ENCODE data around the gene SH3GLB1. TPM values are rescaled to one million over a fixed set of nuclear protein-coding genes. Genes with fewer than 3 reads are reported as not detected.

The SH3GLB1 gene
- total RNA-seq, 4 donors from 2014 or later: 58.4 to 81.7 (median 77.3) TPM

DNA sequence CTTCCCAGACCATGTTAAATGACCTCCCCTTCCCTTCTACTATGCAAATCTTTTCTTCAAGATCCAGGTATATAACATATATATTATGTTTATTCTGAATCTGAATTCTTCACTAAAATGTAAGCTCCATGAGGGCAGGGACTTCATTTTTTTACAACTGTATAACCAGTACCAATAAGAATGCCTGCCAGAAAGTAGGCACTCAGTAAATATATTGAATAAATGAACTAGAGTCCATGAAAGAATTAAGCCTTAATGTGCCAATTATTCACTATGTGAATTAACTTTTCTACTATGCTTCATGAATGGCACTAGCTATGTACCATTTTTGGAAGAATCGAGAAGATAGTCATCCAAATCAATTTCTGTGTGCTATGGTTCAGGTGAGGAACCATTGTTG lies 60.1 kb downstream of the SH3GLB1 start:
- ATAC-seq: no peak
- no peak overlapping the region for H3K4me3 ChIP-seq
- H3K27ac ChIP-seq: no peak overlapping the region
- peaks cover 0 to 9% (median 0%) of the 10 kb centered on the region in 3 donors for H3K9me3 ChIP-seq
- no peaks in the 10 kb centered on the region for H3K36me3 ChIP-seq
- TF ChIP-seq POLR2A (IDR thresholded peaks at IDR 0.05): no peak
- TF ChIP-seq CTCF (IDR thresholded peaks at IDR 0.05): no peak
- TF ChIP-seq EP300 (IDR thresholded peaks at IDR 0.05): no peak
- no peak for TF ChIP-seq POLR2AphosphoS5 (IDR thresholded peaks at IDR 0.05)
- H3K27me3 ChIP-seq: no peaks in the 10 kb centered on the region
- H3K4me1 ChIP-seq: no peaks in the 10 kb centered on the region
- WGBS, 2 donors (ENCODE audit: low coverage in 1 of 2): 87 to 100% methylated on average over 1 of the region's 1 CpG

GRCh38 chr1:86765073-86765472 lies 60.7 kb downstream of the SH3GLB1 start:
- WGBS, 2 donors (ENCODE audit: low coverage in 1 of 2): 33% methylated on average over 2 of the region's 2 CpGs; no CpG with 5 or more reads in 1 of the 2 donors
- no peak for ATAC-seq
- no peak overlapping the region for H3K27ac ChIP-seq

GRCh38 chr1:86765674-86766073 lies 61.3 kb downstream of the SH3GLB1 start:
- Histone ChIP-seq H3K4me1 (no peaks in the 10 kb centered on the region), H3K9me3 (peaks cover 0 to 9% (median 0%) of the 10 kb centered on the region in 3 donors), H3K36me3 (no peaks in the 10 kb centered on the region), H3K4me3 (no peak overlapping the region), H3K27me3 (no peaks in the 10 kb centered on the region), H3K27ac (no peak overlapping the region)
- 87 to 95% methylated on average over 2 of the region's 2 CpGs for WGBS, 2 donors (ENCODE audit: low coverage in 1 of 2)
- ATAC-seq: no peak
- TF ChIP-seq POLR2A (IDR thresholded peaks at IDR 0.05): no peak
- no peak for TF ChIP-seq EP300 (IDR thresholded peaks at IDR 0.05)
- TF ChIP-seq POLR2AphosphoS5 (IDR thresholded peaks at IDR 0.05): no peak
- no peak for TF ChIP-seq CTCF (IDR thresholded peaks at IDR 0.05)

More at GRCh38 chr1:86765073-86765472, 60.7 kb downstream of the SH3GLB1 start:
- H3K9me3 ChIP-seq: peaks cover 0 to 9% (median 0%) of the 10 kb centered on the region in 3 donors
- H3K27me3 ChIP-seq: no peaks in the 10 kb centered on the region
- no peaks in the 10 kb centered on the region for H3K4me1 ChIP-seq
- TF ChIP-seq POLR2AphosphoS5 (IDR thresholded peaks at IDR 0.05) (no peak), EP300 (IDR thresholded peaks at IDR 0.05) (no peak), POLR2A (IDR thresholded peaks at IDR 0.05) (no peak), CTCF (IDR thresholded peaks at IDR 0.05) (no peak)
- no peaks in the 10 kb centered on the region for H3K36me3 ChIP-seq
- no peak overlapping the region for H3K4me3 ChIP-seq

DNA sequence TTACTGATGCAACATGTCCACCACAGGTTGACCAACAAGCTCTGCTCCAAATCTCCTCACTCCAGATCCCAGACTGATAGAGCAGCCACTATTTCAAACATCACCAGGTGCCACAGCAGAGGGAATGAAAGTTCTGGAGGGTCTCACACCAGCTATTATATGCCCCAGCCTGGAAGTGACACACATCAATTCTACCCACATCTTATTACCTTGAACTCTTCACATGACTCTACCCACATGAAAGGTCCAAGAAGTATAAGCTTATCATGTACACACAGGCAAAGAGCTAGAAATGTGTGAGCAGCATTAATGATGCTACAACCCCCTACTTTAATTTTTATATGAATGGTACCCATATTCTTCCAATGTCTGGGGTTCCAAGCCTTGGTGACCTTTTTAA lies 64.2 kb downstream of the SH3GLB1 start:
- no peak for ATAC-seq
- H3K4me3 ChIP-seq: no peak overlapping the region
- no peak overlapping the region for H3K27ac ChIP-seq
- H3K27me3 ChIP-seq: no peaks in the 10 kb centered on the region
- H3K36me3 ChIP-seq: no peaks in the 10 kb centered on the region
- H3K9me3 ChIP-seq: peaks cover 0 to 9% (median 0%) of the 10 kb centered on the region in 3 donors
- H3K4me1 ChIP-seq: no peaks in the 10 kb centered on the region
- TF ChIP-seq EP300 (IDR thresholded peaks at IDR 0.05) (no peak), POLR2AphosphoS5 (IDR thresholded peaks at IDR 0.05) (no peak), POLR2A (IDR thresholded peaks at IDR 0.05) (no peak), CTCF (IDR thresholded peaks at IDR 0.05) (no peak)

GRCh38 chr1:86769065-86769464 lies 64.7 kb downstream of the SH3GLB1 start:
- no peaks in the 10 kb centered on the region for H3K27me3 ChIP-seq
- H3K4me1 ChIP-seq: peaks cover 3 to 5% (median 3%) of the 10 kb centered on the region in 3 donors
- TF ChIP-seq EP300 (IDR thresholded peaks at IDR 0.05) (no peak), CTCF (IDR thresholded peaks at IDR 0.05) (no peak), POLR2A (IDR thresholded peaks at IDR 0.05) (no peak), POLR2AphosphoS5 (IDR thresholded peaks at IDR 0.05) (no peak)
- H3K27ac ChIP-seq: no peak overlapping the region
- WGBS, 2 donors (ENCODE audit: low coverage in 1 of 2): 92 to 100% methylated on average over 3 to 4 of the region's 4 CpGs
- no peak for ATAC-seq
- peaks cover 0 to 9% (median 0%) of the 10 kb centered on the region in 3 donors for H3K9me3 ChIP-seq
- H3K36me3 ChIP-seq: no peaks in the 10 kb centered on the region
- no peak overlapping the region for H3K4me3 ChIP-seq
